ENCODE results near the gene C21orf58.
"Not testable (repeated sequence)": the region's sequence is repeated elsewhere in the genome, so short reads cannot be mapped to it uniquely, and the experiment has no call there.

C21orf58 gene

GRCh38 chr21:46324390-46325072, 861 bp upstream of the C21orf58 start:
- DNase-seq (ENCODE audit: low spot score), result peak; percentile 88

- no peak for DNase-seq (ENCODE audit: low spot score)
These were observed 402 bp downstream of the C21orf58 start for GRCh38 chr21:46323227-46323709.

GRCh38 chr21:46322351-46323226, 1.1 kb downstream of the C21orf58 start:
- DNase-seq (ENCODE audit: low spot score), result no peak

- no peak for DNase-seq (ENCODE audit: low spot score)
These were observed 3.3 kb downstream of the C21orf58 start for GRCh38 chr21:46320331-46320801.

GRCh38 chr21:46319186-46319585, 4.5 kb downstream of the C21orf58 start:
- DNase-seq (ENCODE audit: low spot score), result no peak

- DNase-seq (ENCODE audit: low spot score), result no peak
These were observed 5.2 kb downstream of the C21orf58 start for GRCh38 chr21:46318464-46318845.

GRCh38 chr21:46317710-46318463, 5.8 kb downstream of the C21orf58 start:
- DNase-seq (ENCODE audit: low spot score), result no peak

- no peak for DNase-seq (ENCODE audit: low spot score)
These were observed 6.9 kb downstream of the C21orf58 start for GRCh38 chr21:46316708-46317324.

GRCh38 chr21:46314441-46315020, 9.1 kb downstream of the C21orf58 start:
- no peak for DNase-seq (ENCODE audit: low spot score)

- no peak for DNase-seq (ENCODE audit: low spot score)
These were observed 10.7 kb downstream of the C21orf58 start for GRCh38 chr21:46312949-46313348.

GRCh38 chr21:46311568-46311967, 12.1 kb downstream of the C21orf58 start:
- DNase-seq (ENCODE audit: low spot score), result no peak

GRCh38 chr21:46310260-46310659, 13.4 kb downstream of the C21orf58 start:
- DNase-seq (ENCODE audit: low spot score), result not testable (repeated sequence)

- no peak for DNase-seq (ENCODE audit: low spot score)
These were observed 15.2 kb downstream of the C21orf58 start for GRCh38 chr21:46308431-46308830.

- DNase-seq (ENCODE audit: low spot score), result no peak
These were observed 16.0 kb downstream of the C21orf58 start for GRCh38 chr21:46307625-46308024.

- no peak for DNase-seq (ENCODE audit: low spot score)
These were observed 18.7 kb downstream of the C21orf58 start for GRCh38 chr21:46304955-46305354.

GRCh38 chr21:46304437-46304836, 19.2 kb downstream of the C21orf58 start:
- DNase-seq (ENCODE audit: low spot score), result no peak

GRCh38 chr21:46301759-46302158, 21.9 kb downstream of the C21orf58 start:
- DNase-seq (ENCODE audit: low spot score), result no peak

- no peak for DNase-seq (ENCODE audit: low spot score)
These were observed 24.5 kb downstream of the C21orf58 start for GRCh38 chr21:46299167-46299566.

GRCh38 chr21:46297338-46298271, 26.1 kb downstream of the C21orf58 start:
- DNase-seq (ENCODE audit: low spot score), result no peak

- peak; percentile 73 for DNase-seq (ENCODE audit: low spot score)
These were observed 27.5 kb downstream of the C21orf58 start for GRCh38 chr21:46295996-46296752.

Measured in CD4-positive, alpha-beta T cell treated with Interleukin-6 at 100 ng/mL for 8 hours (primary cell).